Measurements from ENCODE around the gene HOXD8. TPM values are rescaled to one million over a fixed set of nuclear protein-coding genes. Genes with fewer than 3 reads are reported as not detected.
A peak's percentile ranks its signal among the peaks of the same experiment; 100 is the strongest.

The HOXD8 gene
- total and polyA plus RNA-seq, 4 donors: 0.34 to 1.6 (median 1.0) TPM

- WGBS, 2 donors: 12 to 13% methylated on average over 41 of the region's 41 CpGs
- TF ChIP-seq CTCF (IDR thresholded peaks at IDR 0.05; ENCODE audit: control extremely low read depth, extremely low read depth): no peak
- H3K9ac ChIP-seq (ENCODE audit: insufficient read depth in 1 of 2, low read length in 2 of 2): no peak overlapping the region
- no peak overlapping the region for H3K4me3 ChIP-seq
- H3K27ac ChIP-seq (ENCODE audit: low read depth in 1 of 2, low read length in 1 of 2): no peak overlapping the region
- ATAC-seq (ENCODE audit: insufficient read depth, low FRiP score): no peak
- peaks cover 0 to 15% (median 4%) of the 10 kb centered on the region in 5 donors for H3K4me1 ChIP-seq (ENCODE audit: control insufficient read depth in 5 of 5, insufficient read depth in 5 of 5, low read length in 5 of 5)
- H3K27me3 ChIP-seq (ENCODE audit: control insufficient read depth in 3 of 3, insufficient read depth in 3 of 3, low read length in 2 of 3): peaks cover 19 to 92% (median 89%) of the 10 kb centered on the region in 3 donors
- H3K9me3 ChIP-seq (ENCODE audit: control insufficient read depth in 4 of 4, insufficient read depth in 3 of 4, low read length in 3 of 4): peaks cover 0 to 10% (median 0%) of the 10 kb centered on the region in 4 donors
- no peaks in the 10 kb centered on the region for H3K36me3 ChIP-seq (ENCODE audit: control insufficient read depth in 4 of 4, insufficient read depth in 4 of 4, low read length in 4 of 4)
- DNase-seq: peak in 1 of 3 donors; percentile 61
Observed at GRCh38 chr2:176139661-176140512, 10.4 kb downstream of the HOXD8 start.

- WGBS, 2 donors: 8 to 10% methylated on average over 37 to 48 of the region's 48 CpGs
- ATAC-seq (ENCODE audit: insufficient read depth, low FRiP score): peak; percentile 87
- peak; percentile 68 for TF ChIP-seq CTCF (IDR thresholded peaks at IDR 0.05; ENCODE audit: control extremely low read depth, extremely low read depth)
Observed at GRCh38 chr2:176140513-176141317, 11.2 kb downstream of the HOXD8 start.

GRCh38 chr2:176142281-176142680 is 12.8 kb downstream of the HOXD8 start:
- no peak overlapping the region for H3K4me3 ChIP-seq
- H3K9me3 ChIP-seq (ENCODE audit: control insufficient read depth in 4 of 4, insufficient read depth in 3 of 4, low read length in 3 of 4): peaks cover 0 to 8% (median 0%) of the 10 kb centered on the region in 4 donors
- DNase-seq (no peak), ATAC-seq (ENCODE audit: insufficient read depth, low FRiP score) (no peak)
- H3K27me3 ChIP-seq (ENCODE audit: control insufficient read depth in 3 of 3, insufficient read depth in 3 of 3, low read length in 2 of 3): peaks cover 14 to 94% (median 91%) of the 10 kb centered on the region in 3 donors
- no peaks in the 10 kb centered on the region for H3K36me3 ChIP-seq (ENCODE audit: control insufficient read depth in 4 of 4, insufficient read depth in 4 of 4, low read length in 4 of 4)
- H3K4me1 ChIP-seq (ENCODE audit: control insufficient read depth in 5 of 5, insufficient read depth in 5 of 5, low read length in 5 of 5): peaks cover 0 to 5% (median 0%) of the 10 kb centered on the region in 5 donors
- WGBS, 2 donors: 87 to 93% methylated on average over 2 of the region's 2 CpGs
- TF ChIP-seq CTCF (IDR thresholded peaks at IDR 0.05; ENCODE audit: control extremely low read depth, extremely low read depth): no peak
- no peak overlapping the region for H3K27ac ChIP-seq (ENCODE audit: low read depth in 1 of 2, low read length in 1 of 2)
- no peak overlapping the region for H3K9ac ChIP-seq (ENCODE audit: insufficient read depth in 1 of 2, low read length in 2 of 2)

More at GRCh38 chr2:176140513-176141317, 11.2 kb downstream of the HOXD8 start:
- Histone ChIP-seq H3K36me3 (ENCODE audit: control insufficient read depth in 4 of 4, insufficient read depth in 4 of 4, low read length in 4 of 4) (no peaks in the 10 kb centered on the region), H3K9me3 (ENCODE audit: control insufficient read depth in 4 of 4, insufficient read depth in 3 of 4, low read length in 3 of 4) (peaks cover 0 to 10% (median 0%) of the 10 kb centered on the region in 4 donors), H3K4me3 (no peak overlapping the region), H3K27ac (ENCODE audit: low read depth in 1 of 2, low read length in 1 of 2) (no peak overlapping the region), H3K4me1 (ENCODE audit: control insufficient read depth in 5 of 5, insufficient read depth in 5 of 5, low read length in 5 of 5) (peaks cover 0 to 14% (median 3%) of the 10 kb centered on the region in 5 donors), H3K9ac (ENCODE audit: insufficient read depth in 1 of 2, low read length in 2 of 2) (no peak overlapping the region), H3K27me3 (ENCODE audit: control insufficient read depth in 3 of 3, insufficient read depth in 3 of 3, low read length in 2 of 3) (peaks cover 19 to 92% (median 89%) of the 10 kb centered on the region in 3 donors)
- DNase-seq: peak; percentile 84 to 87 (median 86)

Data from lung (tissue), 12 donors.